Amygdala (tissue), 56 donors: Measurements from ENCODE around the gene TFCP2L1.

ENCODE experiments used
- DNase-seq, 56 donors: peaks; one replicate each; lab custom pipeline; 2025; lab: John Stamatoyannopoulos, UW

The TFCP2L1 gene

DNA sequence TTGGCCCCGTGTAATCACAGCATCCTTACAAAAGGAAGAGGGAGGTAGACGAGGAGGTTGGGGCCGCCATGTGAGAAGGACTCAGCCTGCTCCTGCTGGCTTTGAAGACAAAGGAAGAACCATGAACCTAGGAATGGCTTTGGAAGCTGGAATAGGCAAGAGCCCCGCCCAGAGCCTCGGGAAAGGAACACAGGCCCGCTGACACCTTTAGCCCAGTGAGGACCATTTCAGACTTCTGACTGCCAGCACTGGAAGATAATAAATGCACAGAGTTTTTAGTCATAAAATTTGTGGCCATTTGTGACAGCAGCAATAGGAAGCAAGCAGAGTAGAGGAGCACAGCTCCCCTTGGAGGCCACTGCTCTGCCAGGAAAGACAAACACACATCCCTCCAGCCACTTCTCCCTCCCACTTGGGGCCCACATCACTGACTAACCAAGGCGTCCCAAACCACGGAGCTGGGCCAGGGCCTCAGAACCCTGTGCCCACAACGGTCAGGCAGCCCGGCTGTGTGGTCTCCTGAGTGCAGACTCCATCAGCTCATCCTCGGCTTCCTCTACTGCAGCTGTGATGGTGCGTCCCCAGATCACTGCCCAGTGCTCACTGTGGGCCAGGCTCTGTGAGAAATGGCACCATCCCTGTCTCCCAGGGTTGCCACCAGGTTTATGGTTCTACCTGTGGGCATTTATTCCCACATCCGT lies 39.7 kb downstream of the TFCP2L1 start:
- no peak for DNase-seq

DNA sequence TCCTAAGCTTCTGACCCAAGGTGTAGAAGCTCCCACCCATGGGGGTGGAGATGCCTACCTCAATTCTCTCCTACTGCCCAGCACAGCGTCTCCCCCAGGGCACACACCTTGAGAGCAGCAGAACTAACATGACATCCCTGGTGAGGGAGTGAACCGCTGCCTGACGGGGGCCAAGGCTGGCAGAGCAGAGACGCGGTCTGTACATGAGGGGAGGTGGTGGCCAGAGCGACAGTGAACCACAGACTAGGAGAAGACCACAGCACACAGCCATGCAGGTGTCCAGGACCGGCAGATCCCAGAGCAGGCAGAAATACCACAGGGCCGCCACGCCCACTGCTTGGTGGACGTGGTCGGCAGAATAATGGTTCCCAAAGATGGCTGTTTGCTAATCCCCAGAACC lies 40.4 kb downstream of the TFCP2L1 start:
- DNase-seq, result no peak

DNA sequence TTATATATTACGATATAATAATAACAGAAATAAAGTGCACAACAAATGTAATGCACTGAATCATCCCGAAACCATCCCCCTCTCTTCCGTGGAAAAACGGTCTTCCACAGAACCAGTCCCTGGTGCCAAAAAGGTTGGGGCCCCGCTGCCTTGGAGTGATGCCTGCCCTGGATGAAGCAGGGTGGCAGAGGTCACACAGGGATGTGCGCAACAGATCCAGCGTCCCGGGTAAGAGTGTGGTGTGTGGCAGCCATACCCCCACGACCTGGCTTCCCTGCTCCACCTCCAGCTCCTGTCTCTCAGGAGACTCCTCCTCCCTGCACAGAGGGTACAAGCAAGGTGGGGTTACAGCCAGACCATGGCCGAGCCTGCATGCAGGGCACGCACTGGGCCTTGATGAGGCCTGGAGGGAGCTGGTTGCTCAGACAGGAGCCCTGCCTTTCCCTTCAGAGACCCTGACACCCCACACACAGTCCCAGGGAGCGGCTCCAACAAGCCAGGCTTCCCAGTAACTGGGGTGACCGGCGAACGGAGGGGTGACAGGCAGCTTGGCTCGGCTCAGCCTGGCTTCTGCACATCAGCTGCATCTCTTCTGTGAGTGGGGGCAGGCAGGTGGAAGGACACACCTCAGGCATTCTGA lies 41.1 kb downstream of the TFCP2L1 start:
- no peak for DNase-seq

DNA sequence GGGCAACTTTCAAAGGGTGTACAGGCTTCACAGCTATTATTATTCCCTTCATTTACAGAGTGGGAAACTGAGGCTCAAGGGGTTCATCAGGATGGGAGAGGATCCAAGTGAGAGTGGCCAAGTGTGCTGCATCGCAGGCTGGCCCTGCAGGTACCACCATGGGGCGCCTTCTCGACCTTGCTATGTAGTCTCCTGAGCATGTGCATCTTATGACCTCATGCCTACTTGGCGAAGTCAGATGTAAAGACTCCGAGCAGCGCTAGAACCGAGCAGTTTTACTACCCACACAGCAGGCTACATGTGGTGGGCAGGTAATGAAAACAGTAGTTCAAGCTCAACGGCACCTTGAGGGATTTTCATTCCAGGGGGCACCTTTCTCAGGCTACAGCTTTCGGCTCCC lies 42.0 kb downstream of the TFCP2L1 start:
- no peak for DNase-seq

DNA sequence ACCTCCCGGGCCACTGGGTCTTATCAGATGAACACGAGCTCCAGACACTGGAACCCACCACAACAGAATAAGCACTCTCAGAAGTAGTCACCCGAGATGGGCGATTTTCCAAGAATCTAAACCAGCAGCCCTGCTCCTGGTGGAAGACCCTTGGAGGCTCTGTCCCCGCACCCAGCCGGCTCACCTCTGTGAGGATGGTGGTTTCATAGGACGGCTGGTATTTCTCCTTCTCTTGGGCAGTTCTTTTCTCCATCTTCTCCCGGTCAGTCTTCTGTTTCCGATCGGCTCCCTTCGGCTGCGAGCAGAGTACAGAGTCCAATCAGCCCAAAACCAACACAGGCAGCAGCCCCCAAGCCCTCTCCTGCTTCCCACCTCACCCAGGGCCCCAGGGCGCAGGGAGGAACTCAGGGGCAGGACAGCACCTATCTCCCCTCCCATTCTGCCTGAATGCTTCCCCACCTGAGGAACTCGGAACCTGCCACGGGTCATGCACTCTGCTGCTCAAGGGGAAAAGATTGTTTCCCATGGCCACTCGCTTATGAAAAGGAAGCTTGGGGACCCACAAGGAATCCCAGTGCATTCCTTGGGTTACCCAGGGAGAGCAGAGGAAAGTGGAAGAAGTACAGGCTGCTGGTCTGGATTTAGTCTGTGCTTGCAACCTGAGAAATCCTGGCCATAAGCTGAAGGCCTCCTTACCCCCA lies 42.7 kb downstream of the TFCP2L1 start:
- no peak for DNase-seq

DNA sequence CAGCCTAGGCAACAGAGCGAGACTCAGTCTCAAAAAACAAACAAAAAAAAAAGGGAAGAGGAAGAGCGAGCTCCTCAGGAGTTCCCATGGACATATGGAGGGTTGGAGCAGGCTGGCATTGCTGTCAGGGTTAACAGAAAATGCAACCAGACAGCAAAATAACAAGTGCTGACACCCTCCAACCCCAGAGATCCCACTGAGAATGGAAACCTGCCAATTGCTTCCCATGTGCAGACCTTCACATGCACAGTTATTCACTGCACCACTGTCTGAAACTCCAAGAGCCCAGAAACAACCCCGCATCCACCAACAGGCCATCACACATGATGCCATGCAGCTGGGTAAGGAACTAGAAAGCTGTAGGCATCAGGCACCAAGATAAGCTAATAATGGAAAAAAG lies 43.5 kb downstream of the TFCP2L1 start:
- no peak for DNase-seq

DNA sequence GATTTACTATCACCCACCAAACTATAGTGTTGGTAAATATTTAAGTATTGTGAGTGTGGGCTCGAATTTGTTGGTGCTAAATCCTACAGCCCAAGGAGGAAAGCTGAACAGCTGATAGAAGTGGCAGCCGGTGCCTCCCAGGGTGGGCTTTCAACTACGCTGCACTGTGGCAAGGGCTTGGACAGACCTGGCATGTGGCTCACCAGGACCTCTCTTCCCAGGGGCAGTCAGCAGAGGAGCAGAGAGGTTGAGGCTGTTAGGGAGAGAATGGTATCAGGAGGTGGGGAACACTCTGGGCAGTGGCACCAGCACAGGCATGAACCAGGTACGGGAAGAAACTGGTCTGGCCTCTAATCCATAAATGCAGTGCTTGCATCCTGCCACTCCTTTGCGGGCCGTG lies 44.6 kb downstream of the TFCP2L1 start:
- no peak for DNase-seq

DNA sequence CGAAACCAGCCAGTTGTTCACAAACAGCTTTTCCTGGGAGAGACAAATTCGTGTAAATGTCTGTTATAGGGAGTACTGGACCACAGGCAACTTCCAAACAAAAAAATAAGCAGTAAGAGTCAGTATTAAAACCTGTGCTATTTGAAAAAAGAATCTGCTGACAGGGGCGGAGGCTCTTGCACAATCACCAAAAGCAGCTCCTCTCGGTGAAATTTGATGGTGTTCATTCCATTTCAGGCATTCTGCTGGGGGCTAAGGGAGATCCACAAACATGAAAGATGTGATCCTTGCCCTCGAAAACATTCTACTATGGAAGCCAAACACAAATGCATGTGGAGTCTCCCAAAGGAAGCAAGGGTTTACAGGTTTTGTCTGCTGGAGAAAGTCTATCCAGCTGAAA lies 45.0 kb downstream of the TFCP2L1 start:
- no peak for DNase-seq

DNA sequence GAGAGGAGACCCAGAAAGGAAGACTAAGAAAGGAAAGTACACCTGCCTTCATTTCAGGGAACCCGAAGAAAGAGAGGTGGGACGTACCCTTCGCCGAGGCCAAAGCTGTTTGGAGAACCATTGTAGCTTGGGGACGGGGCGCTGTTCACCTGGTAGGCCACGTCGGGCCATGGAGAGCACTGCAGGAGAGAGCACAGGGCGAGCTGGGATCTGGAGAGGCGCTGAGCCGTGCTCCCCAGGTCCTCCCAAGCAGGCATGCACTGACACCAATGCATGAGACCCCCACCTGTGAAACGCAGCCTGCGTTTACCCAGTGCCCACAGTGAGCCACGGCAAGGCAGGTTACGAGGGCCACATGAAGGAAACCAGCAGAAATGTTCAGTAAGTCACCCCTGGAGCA lies 45.5 kb downstream of the TFCP2L1 start:
- DNase-seq, result no peak

DNA sequence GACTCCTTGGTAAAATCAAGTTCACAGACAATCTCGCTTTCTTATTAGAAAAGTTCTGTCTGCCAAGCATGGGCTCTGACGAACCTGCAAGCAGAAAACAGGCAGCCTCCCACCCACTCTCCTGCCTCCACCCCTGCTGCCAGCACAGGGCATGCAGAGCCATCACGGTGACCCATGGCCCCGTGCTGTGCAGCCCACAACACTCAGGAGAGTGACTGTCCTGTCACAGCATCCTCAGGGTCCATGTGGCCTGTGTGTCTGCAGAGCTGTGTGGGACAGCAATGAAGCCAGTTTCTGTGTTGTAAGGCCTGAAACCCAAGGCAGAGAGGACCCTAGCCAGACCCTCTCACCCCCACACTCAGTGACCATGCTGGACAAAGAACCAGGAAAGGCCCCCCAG lies 46.2 kb downstream of the TFCP2L1 start:
- DNase-seq, result no peak

DNA sequence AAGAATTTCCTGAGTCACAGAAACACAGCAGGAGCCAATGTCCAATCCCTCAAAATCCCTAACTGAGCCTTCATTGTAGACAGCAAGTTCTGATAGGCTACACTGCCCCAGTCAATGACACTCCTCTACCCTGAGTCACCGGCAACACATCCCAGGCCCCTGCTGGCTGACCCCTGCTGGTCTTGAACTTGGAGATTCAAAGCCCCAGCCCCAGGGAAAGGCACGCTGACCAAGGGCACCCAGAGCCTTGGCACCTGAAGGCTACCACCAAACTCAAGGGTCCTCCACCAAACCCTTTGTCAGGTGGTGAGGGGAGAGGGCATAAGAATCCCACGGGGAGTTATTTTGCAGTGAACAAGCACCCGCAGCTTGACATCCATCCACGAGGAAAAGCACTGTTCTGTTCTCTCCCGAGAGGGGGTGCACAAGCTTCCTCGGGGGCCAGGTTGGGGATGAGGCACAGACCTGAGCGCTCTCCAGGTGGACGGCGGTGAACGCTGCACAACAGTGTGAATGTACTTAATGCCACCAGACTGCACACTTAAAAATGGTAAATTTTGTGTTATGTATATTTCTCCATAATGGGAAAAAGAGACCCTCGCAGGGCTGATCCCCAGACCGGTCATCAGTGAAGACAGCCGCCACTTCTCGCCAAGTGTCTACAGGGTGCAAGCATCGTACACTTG lies 46.9 kb downstream of the TFCP2L1 start:
- DNase-seq, result no peak

DNA sequence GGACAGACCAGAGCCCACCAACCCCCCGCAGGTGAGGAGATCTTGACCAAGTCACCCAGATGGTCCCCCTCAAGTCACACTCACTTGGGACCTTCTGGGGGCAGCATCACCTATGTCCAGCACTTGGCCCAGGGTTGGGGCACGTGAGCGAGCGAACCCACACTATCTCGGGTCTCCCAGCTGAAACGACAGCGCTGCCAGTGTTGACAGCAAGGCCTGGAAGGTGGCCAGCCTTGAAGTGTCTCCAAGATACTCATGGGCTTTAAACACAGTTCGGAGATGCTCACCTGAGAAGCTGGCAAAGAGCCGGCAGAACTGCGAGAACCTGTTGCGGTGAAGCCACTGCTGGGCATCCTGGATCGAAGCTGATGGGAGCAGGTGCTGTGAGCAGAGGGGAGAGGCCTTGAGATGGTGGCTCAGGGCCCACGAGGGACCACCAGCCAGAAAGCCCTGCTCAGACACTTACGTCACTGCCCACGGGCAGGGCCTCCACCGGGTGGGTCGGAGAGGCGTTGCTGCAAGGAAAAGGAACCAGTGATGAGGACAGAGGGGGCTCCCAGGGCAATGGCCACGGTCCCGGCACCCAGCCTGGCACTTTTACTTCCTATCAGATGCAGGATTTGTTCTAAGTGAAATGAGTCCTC lies 47.5 kb downstream of the TFCP2L1 start:
- DNase-seq, result no peak

DNA sequence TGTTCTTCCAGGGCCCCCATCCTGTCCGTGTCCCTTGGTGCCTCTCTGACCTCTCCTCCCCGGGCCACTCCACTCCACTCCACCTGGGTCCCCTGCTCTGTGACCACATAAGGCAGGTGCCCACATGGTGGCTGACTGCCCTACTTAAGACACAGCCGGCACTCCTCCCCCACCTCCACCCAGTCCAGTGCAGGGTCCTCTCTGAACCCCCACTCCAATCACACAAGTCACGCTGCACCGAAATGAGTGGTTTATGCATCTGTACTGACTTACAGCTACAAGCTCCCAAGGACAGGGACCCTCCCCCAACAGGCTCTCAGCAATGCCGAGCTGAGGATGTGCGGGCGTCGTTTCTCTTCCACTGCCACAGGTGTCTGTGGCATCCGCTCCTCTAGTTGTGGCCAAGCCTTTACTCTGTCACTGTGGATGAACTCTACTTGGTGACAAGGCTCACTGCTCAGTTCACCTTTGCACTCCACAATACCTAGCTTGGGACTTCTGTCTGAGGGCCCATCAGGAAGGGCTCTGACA lies 48.3 kb downstream of the TFCP2L1 start:
- no peak for DNase-seq

DNA sequence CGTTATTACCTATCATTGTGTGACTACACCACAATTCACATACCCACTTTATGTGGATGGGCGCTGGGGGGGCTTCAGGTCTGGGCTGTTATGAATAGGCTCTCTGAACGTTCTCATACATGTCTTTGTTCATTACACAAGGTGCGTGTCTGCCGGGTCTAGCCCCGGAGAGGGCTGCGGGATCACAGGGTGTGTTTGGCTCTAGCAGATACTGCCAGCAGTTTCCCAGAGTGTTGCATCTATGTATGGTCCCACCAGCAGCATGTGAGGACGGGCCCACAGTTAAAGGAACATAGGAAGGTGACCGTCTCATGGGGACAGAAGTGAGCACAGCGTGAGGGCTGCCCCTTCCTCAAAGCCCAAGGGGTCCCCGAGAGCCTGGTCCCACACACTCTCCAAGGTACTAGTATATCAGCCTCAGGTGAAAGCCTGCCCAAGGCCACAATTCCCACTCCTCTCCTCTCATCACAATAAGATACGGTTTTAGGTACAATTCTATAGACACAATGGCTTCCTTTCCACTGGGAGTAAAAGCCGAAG lies 48.8 kb downstream of the TFCP2L1 start:
- no peak for DNase-seq

DNA sequence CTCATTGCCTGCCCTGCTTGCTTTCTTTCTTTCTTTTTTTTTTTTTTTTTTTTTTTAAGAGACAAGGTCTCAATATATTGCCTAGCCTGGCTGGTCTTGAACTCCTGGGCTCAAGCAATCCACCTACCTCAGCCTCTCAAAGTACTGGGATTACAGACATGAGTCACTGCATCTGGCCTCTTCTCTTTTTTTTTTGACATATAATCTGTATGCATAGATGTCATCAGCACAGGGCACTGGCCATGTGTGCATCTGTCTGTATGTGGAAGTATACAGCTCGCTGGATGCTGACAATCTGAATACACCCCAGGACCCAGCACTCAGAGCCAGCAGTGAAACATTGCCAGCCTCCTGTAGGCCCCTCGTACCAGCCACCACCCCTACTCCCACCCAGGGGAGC lies 49.5 kb downstream of the TFCP2L1 start:
- no peak for DNase-seq

DNA sequence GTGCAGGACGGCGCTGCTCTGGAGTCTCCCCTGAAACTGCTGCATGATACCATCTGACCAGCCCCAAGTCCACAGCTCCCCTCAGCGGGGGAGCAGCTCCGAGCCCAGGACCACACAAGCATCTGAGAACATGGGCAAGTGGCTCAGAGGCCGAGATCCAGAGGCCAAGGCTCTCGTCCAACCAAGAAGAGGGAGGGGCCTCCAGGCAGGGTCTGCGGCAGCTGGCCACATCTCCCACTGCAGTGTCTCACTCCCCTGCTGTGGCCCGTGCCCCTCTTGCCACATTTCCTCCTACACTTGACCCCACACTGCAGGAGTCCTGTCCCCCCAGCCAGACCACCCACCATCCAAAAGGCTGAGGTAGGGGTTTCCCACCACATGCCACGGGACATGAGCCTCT lies 50.2 kb downstream of the TFCP2L1 start:
- no peak for DNase-seq

DNA sequence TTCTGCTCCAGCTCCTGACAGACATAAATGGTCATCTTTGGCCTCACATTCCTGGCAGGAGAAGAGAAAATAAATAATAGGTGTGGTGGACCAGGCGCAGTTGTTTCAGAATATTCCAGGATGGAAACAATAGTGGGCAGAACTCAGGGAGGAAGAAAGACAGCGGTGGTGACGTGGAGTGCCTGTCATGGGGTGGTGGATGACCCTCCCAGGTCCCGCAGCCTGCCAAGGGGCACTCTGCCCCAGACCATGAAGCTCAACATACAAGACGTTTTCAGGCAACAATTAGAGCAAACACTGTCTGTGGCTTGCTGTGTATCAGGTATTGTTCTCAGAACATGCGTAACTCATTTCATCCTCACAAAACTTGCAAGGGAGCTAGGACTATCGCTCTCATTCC lies 50.9 kb downstream of the TFCP2L1 start:
- no peak for DNase-seq

DNA sequence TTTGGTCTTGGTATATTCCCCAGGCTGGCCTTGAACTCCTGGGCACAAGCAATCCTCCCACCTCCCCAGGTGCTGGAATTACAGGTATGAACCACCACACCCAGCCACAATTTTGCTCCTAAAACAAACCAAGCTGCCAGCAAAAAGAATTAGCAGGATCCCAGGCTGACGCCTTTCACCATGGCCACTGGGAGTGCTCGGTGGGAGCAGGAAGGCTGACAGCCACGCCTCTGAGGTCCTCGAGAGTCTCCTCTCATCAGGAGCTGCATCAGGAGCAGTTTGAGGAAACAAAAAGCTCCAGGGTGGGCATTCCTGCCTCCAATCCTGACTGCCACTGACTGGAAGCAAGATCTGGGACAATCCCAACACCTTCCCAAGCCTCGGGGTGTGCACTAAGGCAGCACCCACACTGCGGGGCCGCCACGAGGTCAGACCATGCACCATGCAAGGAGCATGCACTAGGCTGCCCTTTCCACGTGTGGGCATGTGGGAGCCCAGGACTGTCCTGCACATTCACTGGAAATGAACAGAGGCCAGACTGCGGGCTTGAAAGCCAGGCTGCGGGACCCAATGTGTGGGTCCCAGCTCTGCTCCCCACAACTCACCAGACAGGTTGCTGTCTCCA lies 51.4 kb downstream of the TFCP2L1 start:
- no peak for DNase-seq

DNA sequence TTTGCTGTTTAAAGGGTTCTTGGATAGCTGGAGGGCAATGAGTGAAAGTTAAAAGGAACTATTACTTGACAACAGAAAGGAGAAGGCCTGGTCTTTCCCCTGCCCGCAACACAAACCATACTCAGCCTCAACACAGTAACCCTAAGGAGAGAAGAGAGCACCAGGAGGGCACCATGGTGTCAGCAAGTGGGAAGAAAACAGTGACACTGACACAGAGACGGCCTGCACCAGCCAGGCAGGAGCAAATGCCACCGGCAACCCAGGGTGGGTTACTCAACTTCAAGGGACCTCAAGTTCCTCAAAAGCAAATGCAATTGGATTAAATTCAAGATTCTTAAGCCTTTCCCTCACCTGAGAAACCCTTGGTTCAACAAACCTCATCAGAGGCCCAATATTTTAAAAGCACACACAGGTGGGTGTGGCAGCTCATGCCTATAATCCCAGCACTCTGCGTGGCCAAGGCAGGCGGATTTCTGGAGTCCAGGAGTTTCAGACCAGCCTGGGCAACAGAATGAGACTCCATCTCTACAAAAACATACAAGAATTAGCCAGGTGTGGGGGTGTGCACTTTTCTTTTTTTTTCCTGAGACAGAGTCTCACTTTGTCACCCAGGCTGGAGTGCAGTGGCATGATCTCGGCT lies 52.3 kb downstream of the TFCP2L1 start:
- DNase-seq, result no peak
